CD4-positive, alpha-beta memory T cell (primary cell): ENCODE results near the gene CDRT15. TPM values are rescaled to one million over a fixed set of nuclear protein-coding genes. Genes with fewer than 3 reads are reported as not detected.

Source experiments
- CTCF ChIA-PET: fragments of 350-600 bp; sonication (Branson Sonifier 250); formaldehyde crosslinking; loops from one replicate; lab custom pipeline; 2021; ENCODE audit warnings: inconsistent platforms; ENCODE audit not compliant: partially characterized antibody; lab: Charles Lee
- POLR2A ChIA-PET: fragments of 350-600 bp; sonication (Branson Sonifier 250); formaldehyde crosslinking; loops from one replicate; lab custom pipeline; 2021; ENCODE audit not compliant: partially characterized antibody; lab: Charles Lee
- DNase-seq, 5 donors: peaks; one replicate each; pipeline versions ENCODE4 v3.0.0 to v3.0.0-alpha.2; 2020 to 2022; ENCODE audit warnings: mixed read lengths in 1 of 5
- H3K27ac ChIP-seq: one replicate; pipeline ENCODE4 v1.7.0; 2013; ENCODE audit warnings: low read depth, low read length
- H3K27me3 ChIP-seq: 2 replicates; pipeline ENCODE4 v1.7.0; 2013; ENCODE audit warnings: mild to moderate bottlenecking, low read length, moderate library complexity; ENCODE audit not compliant: insufficient read depth
- H3K36me3 ChIP-seq: 2 replicates; pipeline ENCODE4 v1.7.0; 2013; ENCODE audit warnings: mild to moderate bottlenecking, low read length, moderate library complexity; ENCODE audit not compliant: insufficient read depth
- H3K4me1 ChIP-seq: 2 replicates; pipeline ENCODE4 v1.7.0; 2013; ENCODE audit warnings: mild to moderate bottlenecking, low read length, moderate library complexity; ENCODE audit not compliant: insufficient read depth
- H3K4me3 ChIP-seq, 2 donors: one replicate each; pipeline ENCODE4 v1.7.0; 2013; ENCODE audit warnings: low read length in 2 of 2, mild to moderate bottlenecking in 1 of 2
- H3K9me3 ChIP-seq, 2 donors: one replicate each; pipeline ENCODE4 v1.7.0; 2013; ENCODE audit warnings: low read length in 2 of 2, control low read depth in 1 of 2; ENCODE audit not compliant: control insufficient read depth in 1 of 2
- H3K27ac Mint-ChIP-seq, 7 donors: one replicate each; pipeline ENCODE4 v1.8.0; 2020 to 2021; ENCODE audit warnings: mixed read lengths in 7 of 7, mild to moderate bottlenecking in 6 of 7, inconsistent platforms in 3 of 7, moderate library complexity in 3 of 7
- H3K27me3 Mint-ChIP-seq, 2 donors: one replicate each; pipeline ENCODE4 v1.8.0; 2020 to 2021; ENCODE audit warnings: mixed read lengths in 2 of 2
- H3K36me3 Mint-ChIP-seq, 2 donors: one replicate each; pipeline ENCODE4 v1.8.0; 2020 to 2021; ENCODE audit warnings: mixed read lengths in 2 of 2, inconsistent platforms in 1 of 2, mild to moderate bottlenecking in 1 of 2
- H3K4me1 Mint-ChIP-seq, 4 donors: one replicate each; pipeline ENCODE4 v1.8.0; 2020 to 2021; ENCODE audit warnings: mixed read lengths in 4 of 4, mild to moderate bottlenecking in 1 of 4
- H3K4me3 Mint-ChIP-seq, 8 donors: one replicate each; pipeline ENCODE4 v1.8.0; 2020 to 2021; ENCODE audit warnings: mixed read lengths in 8 of 8, mild to moderate bottlenecking in 7 of 8, moderate library complexity in 6 of 8, inconsistent platforms in 3 of 8
- H3K9me3 Mint-ChIP-seq, 8 donors: one replicate each; pipeline ENCODE4 v1.8.0; 2020 to 2021; ENCODE audit warnings: mixed read lengths in 8 of 8, mild to moderate bottlenecking in 5 of 8, inconsistent platforms in 3 of 8, moderate library complexity in 1 of 8
- intact Hi-C: fragments of 100-400 bp; cut with micrococcal nuclease; formaldehyde crosslinking; loops from one replicate; pipeline ENCODE4 v1.15.1; 2023
- polyA plus RNA-seq, 2 donors: library from polyadenylated mRNA; unstranded; fragments of 300-500 nt; fragmentation: Illumina TruSeq; gene quantifications; one replicate each; pipeline ENCODE4 v1.2.3, GENCODE V29; 2021
- total RNA-seq, 2 experiments: library from RNA; stranded (reverse); gene quantifications; one replicate each; pipeline ENCODE4 v1.2.3, GENCODE V29; 2021

The CDRT15 gene
- total and polyA plus RNA-seq, 4 experiments from 2014 or later, result not detected

DNA sequence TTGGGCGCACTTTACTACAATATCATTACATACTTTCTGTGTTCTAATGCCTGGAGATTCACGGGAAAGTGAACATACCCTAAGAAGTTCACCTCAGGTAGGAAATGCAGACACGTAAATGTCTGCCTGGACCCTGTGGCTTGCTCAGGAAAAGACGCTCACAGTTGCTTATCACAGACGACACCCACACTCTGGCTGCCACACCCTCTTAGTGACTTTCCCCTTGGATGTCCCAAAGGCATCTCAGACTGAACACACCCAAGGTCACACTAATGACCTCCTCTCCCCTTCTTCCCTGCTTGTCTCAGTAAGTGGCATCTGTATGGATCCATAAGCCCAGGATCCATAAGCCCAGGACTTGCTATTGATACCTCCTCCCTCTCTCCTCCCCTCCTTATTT, 32.6 kb downstream of the CDRT15 start:
- peak in 1 of 5 donors; percentile 53 for DNase-seq
- H3K4me3 Mint-ChIP-seq, result peak overlapping the region in 7 of 8 donors; percentile 29 to 81 (median 56)
- peak overlapping the region; percentile 87 to 96 (median 89) for H3K27ac Mint-ChIP-seq
- Histone ChIP-seq H3K4me3 (no peak overlapping the region), H3K9me3 (no peaks in the 10 kb centered on the region), H3K27me3 (no peaks in the 10 kb centered on the region), H3K27ac (peak overlapping the region; percentile 60), H3K36me3 (no peaks in the 10 kb centered on the region), H3K4me1 (peaks cover 85% of the 10 kb centered on the region)
- H3K27me3 Mint-ChIP-seq, result no peaks in the 10 kb centered on the region
- peaks cover 0 to 4% (median 0%) of the 10 kb centered on the region in 8 donors for H3K9me3 Mint-ChIP-seq
- H3K4me1 Mint-ChIP-seq, result peaks cover 67 to 95% (median 81%) of the 10 kb centered on the region in 4 donors
- ChIA-PET POLR2A (interaction anchor here (0.7 to 1.4 kb wide), 7 partner anchors 74 to 136 kb away, joined by 3 to 21 read pairs (median 4); partner anchors contain the start of genes COX10 and HS3ST3B1), CTCF (interaction anchor here (0.6 to 1.5 kb wide), 14 partner anchors 8 to 355 kb away, joined by 3 to 26 read pairs (median 4); partner anchors contain the start of gene HS3ST3B1)
- intact Hi-C loops, result loop anchor here (5.0 to 10.0 kb wide), 3 partner anchors 379 to 1189 kb away; partner anchors contain the start of gene ELAC2
- H3K36me3 Mint-ChIP-seq, result peaks cover 8 to 9% of the 10 kb centered on the region in 2 donors

DNA sequence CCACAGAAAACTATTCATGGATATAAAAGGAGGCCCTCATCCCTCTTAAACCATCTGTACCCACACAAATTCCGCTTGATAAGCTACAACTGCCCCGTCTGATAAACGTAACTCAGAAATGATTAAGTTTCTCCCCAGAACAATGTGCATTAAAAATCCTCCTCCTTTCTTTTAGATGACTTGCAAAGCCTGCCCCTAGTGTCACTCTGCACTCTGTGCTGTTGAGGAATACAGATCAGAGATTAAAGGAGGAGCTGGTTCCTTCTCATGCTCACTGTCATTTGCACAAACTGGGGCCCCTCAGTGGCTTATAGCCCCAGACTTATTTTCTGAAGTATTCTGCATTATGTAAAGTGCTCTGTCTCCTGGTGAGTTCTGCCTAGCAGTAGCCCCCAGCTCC, 33.3 kb downstream of the CDRT15 start:
- peaks cover 92% of the 10 kb centered on the region for H3K4me1 ChIP-seq
- H3K4me3 ChIP-seq, result no peak overlapping the region
- peaks cover 3 to 8% of the 10 kb centered on the region in 2 donors for H3K36me3 Mint-ChIP-seq
- CTCF ChIA-PET, result interaction anchor here (0.6 to 1.5 kb wide), 16 partner anchors 8 to 356 kb away, joined by 3 to 26 read pairs (median 4); partner anchors contain the start of gene HS3ST3B1
- DNase-seq, result peak; percentile 47 to 75 (median 57)
- no peaks in the 10 kb centered on the region for H3K27me3 ChIP-seq
- POLR2A ChIA-PET, result interaction anchor here (0.6 to 1.4 kb wide), 8 partner anchors 53 to 136 kb away, joined by 3 to 21 read pairs (median 4); partner anchors contain the start of genes COX10 and HS3ST3B1
- H3K4me1 Mint-ChIP-seq, result peaks cover 73 to 98% (median 84%) of the 10 kb centered on the region in 4 donors
- H3K9me3 ChIP-seq, result no peaks in the 10 kb centered on the region
- intact Hi-C loops, result loop anchor here (5.0 to 10.0 kb wide), 3 partner anchors 379 to 1189 kb away; partner anchors contain the start of gene ELAC2
- peak overlapping the region; percentile 60 for H3K27ac ChIP-seq
- H3K27me3 Mint-ChIP-seq, result no peaks in the 10 kb centered on the region
- no peaks in the 10 kb centered on the region for H3K36me3 ChIP-seq
- peaks cover 0 to 4% (median 0%) of the 10 kb centered on the region in 8 donors for H3K9me3 Mint-ChIP-seq
- peak overlapping the region; percentile 87 to 96 (median 89) for H3K27ac Mint-ChIP-seq
- H3K4me3 Mint-ChIP-seq, result peak overlapping the region; percentile 41 to 81 (median 52)

DNA sequence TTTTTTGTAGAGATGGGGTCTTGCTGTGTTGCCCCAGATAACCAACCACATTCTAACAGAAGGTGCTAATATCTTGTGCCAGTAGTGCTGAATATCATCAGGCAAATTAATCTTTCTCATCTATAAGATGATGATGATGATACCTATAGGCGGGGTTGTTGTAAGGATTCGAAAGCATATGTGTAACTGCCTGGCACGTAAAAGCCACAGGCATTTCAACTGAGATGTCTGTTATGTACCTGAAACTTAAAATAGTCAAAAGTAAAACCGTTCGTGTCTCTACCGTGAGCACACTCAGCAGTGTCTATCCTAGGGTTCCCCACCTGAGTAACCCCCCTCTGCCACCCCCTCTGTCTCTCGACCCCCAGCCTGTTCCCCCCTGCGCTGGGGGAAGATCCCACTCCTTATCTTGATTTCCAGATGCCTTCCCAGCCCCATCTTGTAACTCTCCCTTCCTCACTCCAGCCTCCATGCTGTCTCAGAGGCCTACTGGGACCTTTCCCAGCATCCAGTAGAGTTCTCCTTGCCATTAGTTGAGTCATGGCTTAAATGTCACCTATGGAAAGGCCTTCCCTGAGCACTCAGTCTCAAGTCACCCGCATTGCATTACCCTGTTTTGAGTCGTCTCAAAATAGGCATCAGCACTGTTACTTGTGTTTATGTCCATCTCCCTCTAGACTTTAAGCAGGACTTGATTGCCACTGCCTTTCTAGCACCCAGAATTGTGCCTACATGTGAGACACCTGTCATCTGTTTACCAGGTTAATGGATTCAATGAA, 34.1 kb downstream of the CDRT15 start:
- H3K36me3 ChIP-seq, result no peaks in the 10 kb centered on the region
- no peaks in the 10 kb centered on the region for H3K9me3 ChIP-seq
- H3K9me3 Mint-ChIP-seq, result peaks cover 0 to 4% (median 0%) of the 10 kb centered on the region in 8 donors
- H3K27ac ChIP-seq, result peak overlapping the region; percentile 60
- intact Hi-C loops, result loop anchor here (5.0 to 10.0 kb wide), 3 partner anchors 378 to 1188 kb away; partner anchors contain the start of gene ELAC2
- peak in 1 of 5 donors; percentile 46 for DNase-seq
- no peaks in the 10 kb centered on the region for H3K27me3 ChIP-seq
- ChIA-PET POLR2A (interaction anchor here (0.6 to 1.4 kb wide), 7 partner anchors 52 to 135 kb away, joined by 3 to 21 read pairs (median 4); partner anchors contain the start of genes COX10 and HS3ST3B1), CTCF (interaction anchor here (0.8 to 1.5 kb wide), 13 partner anchors 11 to 356 kb away, joined by 3 to 26 read pairs (median 4); partner anchors contain the start of gene HS3ST3B1)
- peak overlapping the region; percentile 89 to 98 (median 95) for H3K27ac Mint-ChIP-seq
- H3K4me3 Mint-ChIP-seq, result peak overlapping the region; percentile 43 to 90 (median 76)
- peaks cover 80 to 100% (median 91%) of the 10 kb centered on the region in 4 donors for H3K4me1 Mint-ChIP-seq
- H3K4me1 ChIP-seq, result peaks cover 98% of the 10 kb centered on the region
- no peaks in the 10 kb centered on the region for H3K27me3 Mint-ChIP-seq
- peaks cover 2 to 7% of the 10 kb centered on the region in 2 donors for H3K36me3 Mint-ChIP-seq
- H3K4me3 ChIP-seq, result no peak overlapping the region

DNA sequence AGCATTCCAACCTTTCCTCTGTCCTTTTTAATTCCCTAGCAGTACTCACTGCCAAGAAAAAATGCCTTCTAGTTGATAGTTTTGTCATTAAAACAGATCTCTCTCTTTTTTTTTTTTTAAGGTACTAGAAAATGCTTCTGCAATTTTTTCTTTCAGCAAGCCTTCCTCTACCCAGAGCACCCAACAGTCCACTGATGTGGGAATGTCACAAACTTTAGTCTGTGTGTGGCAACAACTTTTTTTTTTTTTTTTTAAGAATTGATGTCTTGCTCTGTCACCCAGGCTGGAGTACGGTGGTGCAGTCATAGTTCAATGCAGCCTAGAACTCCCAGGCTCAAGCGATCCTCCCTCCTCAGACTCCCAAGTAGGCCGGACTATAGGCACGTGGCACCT, 34.7 kb downstream of the CDRT15 start:
- H3K4me3 Mint-ChIP-seq, result peak overlapping the region; percentile 52 to 90 (median 78)

DNA sequence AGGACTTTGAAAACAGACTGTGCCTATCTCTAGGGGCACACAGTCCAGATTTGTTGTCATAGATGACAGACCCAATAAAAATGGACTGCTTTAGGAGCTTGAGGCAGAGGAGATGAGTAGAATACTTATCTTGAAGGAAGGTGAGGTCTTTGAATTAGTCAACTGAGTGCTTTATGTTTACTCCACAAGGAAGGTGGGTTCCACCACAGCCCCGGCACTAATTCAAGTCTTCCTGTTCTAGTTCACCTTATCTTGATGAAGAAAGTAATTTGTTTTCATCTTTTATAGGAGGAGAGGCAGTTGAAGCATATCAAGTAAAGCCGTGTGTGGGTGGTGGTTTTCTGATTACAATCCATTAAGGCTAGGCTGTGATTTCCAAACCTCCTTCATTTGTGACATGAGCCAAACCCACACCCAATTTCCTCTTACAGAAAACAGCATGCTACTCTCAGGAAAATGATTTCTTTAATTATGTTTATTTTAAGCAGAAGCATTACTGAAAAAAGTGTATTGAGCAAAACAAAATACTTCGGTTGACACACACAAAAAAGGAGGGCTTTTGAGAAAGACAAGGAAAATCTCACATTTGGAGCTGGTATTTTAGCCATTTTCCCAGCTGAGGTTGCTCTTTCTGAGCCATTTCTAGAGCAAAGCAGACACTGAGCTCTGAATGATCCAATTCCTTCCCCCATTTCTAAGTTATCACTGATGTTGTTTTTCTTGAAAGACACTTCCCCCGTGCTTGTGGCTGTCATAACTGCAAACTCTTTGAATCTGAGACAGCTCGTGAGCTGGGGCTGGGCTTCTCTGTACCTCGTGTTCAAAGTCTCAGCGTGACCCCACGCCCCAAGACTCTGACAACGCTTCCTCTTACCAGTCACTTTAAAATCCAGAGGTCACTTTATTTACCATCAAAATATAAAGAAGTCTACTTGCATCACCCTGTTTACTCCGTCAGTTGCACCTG, 35.4 kb downstream of the CDRT15 start:
- CTCF ChIA-PET, result interaction anchor here (0.9 to 7.9 kb wide), 4 partner anchors 92 to 131 kb away, joined by 3 to 59 read pairs (median 3); partner anchors contain the start of gene HS3ST3B1
- Mint-ChIP-seq H3K36me3 (peaks cover 0 to 3% of the 10 kb centered on the region in 2 donors), H3K27ac (peak overlapping the region; percentile 89 to 98 (median 95)), H3K4me3 (peak overlapping the region; percentile 56 to 90 (median 78)), H3K4me1 (peaks cover 88 to 100% (median 97%) of the 10 kb centered on the region in 4 donors), H3K9me3 (peaks cover 0 to 4% (median 0%) of the 10 kb centered on the region in 8 donors), H3K27me3 (no peaks in the 10 kb centered on the region)
- POLR2A ChIA-PET, result interaction anchor here (0.8 to 8.0 kb wide), 8 partner anchors 11 to 227 kb away, joined by 3 to 144 read pairs (median 4); partner anchors contain the start of genes COX10 and HS3ST3B1
- Histone ChIP-seq H3K36me3 (no peaks in the 10 kb centered on the region), H3K4me3 (peak overlapping the region; percentile 0 to 11), H3K27ac (peak overlapping the region; percentile 60), H3K9me3 (no peaks in the 10 kb centered on the region), H3K27me3 (no peaks in the 10 kb centered on the region), H3K4me1 (peaks cover 100% of the 10 kb centered on the region)
- peak; percentile 73 to 88 (median 80) for DNase-seq
- intact Hi-C loops, result loop anchor here (1.0 to 10.0 kb wide), 6 partner anchors 99 to 1187 kb away; partner anchors contain the start of genes COX10 and ELAC2

More for the DNA sequence above, 34.7 kb downstream of the CDRT15 start:
- Mint-ChIP-seq H3K27me3 (no peaks in the 10 kb centered on the region), H3K27ac (peak overlapping the region; percentile 89 to 98 (median 95)), H3K36me3 (peaks cover 0 to 3% of the 10 kb centered on the region in 2 donors), H3K4me1 (peaks cover 82 to 100% (median 92%) of the 10 kb centered on the region in 4 donors), H3K9me3 (peaks cover 0 to 4% (median 0%) of the 10 kb centered on the region in 8 donors)
- intact Hi-C loops, result loop anchor here (1.0 to 10.0 kb wide), 6 partner anchors 98 to 1187 kb away; partner anchors contain the start of genes COX10 and ELAC2
- CTCF ChIA-PET, result interaction anchor here (0.9 to 7.9 kb wide), 3 partner anchors 97 to 132 kb away, joined by 3 to 59 read pairs (median 3); partner anchors contain the start of gene HS3ST3B1
- no peak for DNase-seq
- POLR2A ChIA-PET, result interaction anchor here (1.0 to 8.0 kb wide), 6 partner anchors 12 to 132 kb away, joined by 3 to 144 read pairs (median 4); partner anchors contain the start of genes COX10 and HS3ST3B1
- peak overlapping the region; percentile 60 for H3K27ac ChIP-seq
- no peaks in the 10 kb centered on the region for H3K9me3 ChIP-seq
- H3K4me3 ChIP-seq, result no peak overlapping the region
- H3K27me3 ChIP-seq, result no peaks in the 10 kb centered on the region
- no peaks in the 10 kb centered on the region for H3K36me3 ChIP-seq
- H3K4me1 ChIP-seq, result peaks cover 100% of the 10 kb centered on the region
